ENCODE data around the gene CSF3.

The CSF3 gene, protein sequence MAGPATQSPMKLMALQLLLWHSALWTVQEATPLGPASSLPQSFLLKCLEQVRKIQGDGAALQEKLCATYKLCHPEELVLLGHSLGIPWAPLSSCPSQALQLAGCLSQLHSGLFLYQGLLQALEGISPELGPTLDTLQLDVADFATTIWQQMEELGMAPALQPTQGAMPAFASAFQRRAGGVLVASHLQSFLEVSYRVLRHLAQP

DNA sequence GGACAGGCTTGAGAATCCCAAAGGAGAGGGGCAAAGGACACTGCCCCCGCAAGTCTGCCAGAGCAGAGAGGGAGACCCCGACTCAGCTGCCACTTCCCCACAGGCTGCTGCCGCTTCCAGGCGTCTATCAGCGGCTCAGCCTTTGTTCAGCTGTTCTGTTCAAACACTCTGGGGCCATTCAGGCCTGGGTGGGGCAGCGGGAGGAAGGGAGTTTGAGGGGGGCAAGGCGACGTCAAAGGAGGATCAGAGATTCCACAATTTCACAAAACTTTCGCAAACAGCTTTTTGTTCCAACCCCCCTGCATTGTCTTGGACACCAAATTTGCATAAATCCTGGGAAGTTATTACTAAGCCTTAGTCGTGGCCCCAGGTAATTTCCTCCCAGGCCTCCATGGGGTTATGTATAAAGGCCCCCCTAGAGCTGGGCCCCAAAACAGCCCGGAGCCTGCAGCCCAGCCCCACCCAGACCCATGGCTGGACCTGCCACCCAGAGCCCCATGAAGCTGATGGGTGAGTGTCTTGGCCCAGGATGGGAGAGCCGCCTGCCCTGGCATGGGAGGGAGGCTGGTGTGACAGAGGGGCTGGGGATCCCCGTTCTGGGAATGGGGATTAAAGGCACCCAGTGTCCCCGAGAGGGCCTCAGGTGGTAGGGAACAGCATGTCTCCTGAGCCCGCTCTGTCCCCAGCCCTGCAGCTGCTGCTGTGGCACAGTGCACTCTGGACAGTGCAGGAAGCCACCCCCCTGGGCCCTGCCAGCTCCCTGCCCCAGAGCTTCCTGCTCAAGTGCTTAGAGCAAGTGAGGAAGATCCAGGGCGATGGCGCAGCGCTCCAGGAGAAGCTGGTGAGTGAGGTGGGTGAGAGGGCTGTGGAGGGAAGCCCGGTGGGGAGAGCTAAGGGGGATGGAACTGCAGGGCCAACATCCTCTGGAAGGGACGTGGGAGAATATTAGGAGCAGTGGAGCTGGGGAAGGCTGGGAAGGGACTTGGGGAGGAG, at the start of gene CSF3:
Gene CSF3, plus strand, starts transcription at position 436 of the 993 bp plus-strand sequence. Its CDS starts 35 bp downstream, at position 471.
- DNase-seq, result no peak

GRCh38 chr17:39966771-39967170, 48.5 kb upstream of the CSF3 start:
- DNase-seq, result no peak

DNA sequence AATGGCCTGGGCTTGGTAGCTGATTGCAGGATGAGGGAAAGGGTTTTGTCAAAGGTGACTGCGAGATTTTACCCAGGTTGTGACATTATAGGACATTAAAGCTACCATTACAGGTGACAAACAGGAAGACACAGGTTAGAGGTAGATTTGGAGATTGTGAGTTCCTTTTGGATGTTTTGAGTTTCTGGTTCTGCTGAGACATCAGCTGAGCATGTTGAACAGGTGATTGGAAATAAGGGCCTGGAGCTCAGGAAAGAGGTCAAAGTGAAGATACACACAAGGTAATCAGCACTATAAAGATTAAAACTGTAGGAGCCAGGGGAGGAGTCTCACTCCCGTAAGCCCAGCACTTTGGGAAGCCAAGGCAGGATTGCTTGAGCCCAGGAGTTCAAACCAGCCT, 46.5 kb upstream of the CSF3 start:
- DNase-seq, result no peak

GRCh38 chr17:39969375-39969774, 45.9 kb upstream of the CSF3 start:
- no peak for DNase-seq

GRCh38 chr17:39970157-39970692, 45.0 kb upstream of the CSF3 start:
- no peak for DNase-seq

GRCh38 chr17:39971076-39971603, 44.1 kb upstream of the CSF3 start:
- DNase-seq, result no peak

DNA sequence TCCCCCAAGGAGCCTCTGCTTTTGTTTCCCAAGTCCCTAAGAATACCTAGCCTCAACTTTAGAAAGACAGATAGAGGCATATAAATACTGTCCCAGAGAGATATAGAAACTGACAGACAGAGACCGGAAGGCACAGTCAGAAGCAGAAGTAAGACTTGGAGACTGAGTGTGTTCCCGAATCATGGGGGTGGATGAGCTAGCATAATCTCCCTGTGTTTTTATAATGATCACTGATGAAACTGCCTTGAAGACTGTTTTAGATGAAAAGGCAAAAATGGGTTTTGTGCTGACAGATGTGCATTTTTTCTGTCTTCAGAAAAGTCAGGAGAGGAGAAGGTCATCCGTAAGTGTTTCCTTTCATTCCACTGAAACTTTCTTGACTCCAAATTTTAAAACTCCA, 43.0 kb upstream of the CSF3 start:
- DNase-seq, result no peak

GRCh38 chr17:39973496-39973895, 41.7 kb upstream of the CSF3 start:
- no peak for DNase-seq

GRCh38 chr17:39974433-39974832, 40.8 kb upstream of the CSF3 start:
- no peak for DNase-seq

- no peak for DNase-seq
These were observed 39.4 kb upstream of the CSF3 start for GRCh38 chr17:39975801-39976200.

- DNase-seq, result no peak
These were observed 36.1 kb upstream of the CSF3 start for GRCh38 chr17:39979016-39979670.

- no peak for DNase-seq
These were observed 35.3 kb upstream of the CSF3 start for GRCh38 chr17:39979893-39980350.

- peak; percentile 99 for DNase-seq
These were observed 34.7 kb upstream of the CSF3 start, which contains the start of gene PSMD3 for GRCh38 chr17:39980351-39981206. Gene PSMD3 (plus strand): TSS chr17:39980807. CDS start chr17:39980971, 164 bp downstream.

DNA sequence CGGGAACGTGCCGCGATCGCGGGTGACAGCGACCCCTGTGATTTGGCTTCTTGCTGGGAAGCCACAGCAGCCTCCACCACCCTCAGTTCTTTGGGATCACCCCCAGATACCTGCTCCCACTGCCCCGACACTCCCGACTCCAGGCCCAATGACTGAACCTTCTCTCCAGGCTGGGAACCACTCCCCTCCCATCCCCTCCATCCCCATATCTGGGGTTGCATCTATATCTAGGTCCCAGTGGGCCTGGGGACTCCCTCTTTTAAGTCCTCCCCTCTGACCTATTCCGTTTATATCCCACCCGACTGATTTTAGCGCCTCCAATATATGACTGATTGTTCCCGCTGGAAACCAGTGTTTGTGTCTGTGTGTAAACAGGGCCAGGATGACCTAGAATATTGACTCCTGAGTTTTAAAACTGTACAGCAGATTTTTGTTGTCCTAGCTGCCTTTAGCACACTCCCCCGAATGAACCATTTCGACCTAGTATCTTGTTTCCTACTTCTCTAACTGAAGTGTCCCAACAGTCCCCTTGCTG, 34.0 kb upstream of the CSF3 start:
- no peak for DNase-seq

GRCh38 chr17:39981766-39982375, 33.4 kb upstream of the CSF3 start:
- DNase-seq, result no peak

GRCh38 chr17:39988206-39988810, 26.9 kb upstream of the CSF3 start:
- no peak for DNase-seq

- DNase-seq, result no peak
These were observed 20.8 kb upstream of the CSF3 start for GRCh38 chr17:39994448-39994847.

GRCh38 chr17:39995438-39995837, 19.8 kb upstream of the CSF3 start:
- DNase-seq, result no peak

DNA sequence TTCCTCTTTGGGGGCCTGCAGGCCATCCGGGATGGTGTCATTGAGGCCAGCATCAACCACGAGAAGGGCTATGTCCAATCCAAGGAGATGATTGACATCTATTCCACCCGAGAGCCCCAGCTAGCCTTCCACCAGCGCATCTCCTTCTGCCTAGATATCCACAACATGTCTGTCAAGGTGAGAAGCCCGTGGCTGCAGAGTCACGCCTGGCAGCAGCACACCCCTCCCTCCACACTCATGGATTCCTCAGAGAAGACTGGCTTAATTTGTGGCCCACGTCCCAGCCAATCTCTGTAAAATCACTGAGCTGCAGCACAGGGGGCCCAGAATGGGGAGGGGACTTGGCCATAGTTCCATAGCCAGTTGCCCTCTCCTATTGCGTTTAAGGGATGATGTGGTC, 19.1 kb upstream of the CSF3 start:
- DNase-seq, result no peak

GRCh38 chr17:39996800-39997199, 18.4 kb upstream of the CSF3 start:
- no peak for DNase-seq

DNA sequence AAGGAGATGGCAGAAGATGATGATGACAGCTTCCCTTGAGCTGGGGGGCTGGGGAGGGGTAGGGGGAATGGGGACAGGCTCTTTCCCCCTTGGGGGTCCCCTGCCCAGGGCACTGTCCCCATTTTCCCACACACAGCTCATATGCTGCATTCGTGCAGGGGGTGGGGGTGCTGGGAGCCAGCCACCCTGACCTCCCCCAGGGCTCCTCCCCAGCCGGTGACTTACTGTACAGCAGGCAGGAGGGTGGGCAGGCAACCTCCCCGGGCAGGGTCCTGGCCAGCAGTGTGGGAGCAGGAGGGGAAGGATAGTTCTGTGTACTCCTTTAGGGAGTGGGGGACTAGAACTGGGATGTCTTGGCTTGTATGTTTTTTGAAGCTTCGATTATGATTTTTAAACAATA, 17.7 kb upstream of the CSF3 start:
- DNase-seq, result no peak

Data from retina (tissue), 1 donor.